A375 (cell line): ENCODE results near the gene OR10W1. TPM values are rescaled to one million over a fixed set of nuclear protein-coding genes. Genes with fewer than 3 reads are reported as not detected.

Experiments used
- total RNA-seq: library from RNA; depleted of rRNA; stranded (reverse); fragments of >200 nt; shearing (Covaris generic); gene quantifications from 2 replicates; pipeline ENCODE4 v1.2.3, GENCODE V29; 2014; rRNA removed

OR10W1 gene
- not detected in 2 replicates for total RNA-seq

DNA sequence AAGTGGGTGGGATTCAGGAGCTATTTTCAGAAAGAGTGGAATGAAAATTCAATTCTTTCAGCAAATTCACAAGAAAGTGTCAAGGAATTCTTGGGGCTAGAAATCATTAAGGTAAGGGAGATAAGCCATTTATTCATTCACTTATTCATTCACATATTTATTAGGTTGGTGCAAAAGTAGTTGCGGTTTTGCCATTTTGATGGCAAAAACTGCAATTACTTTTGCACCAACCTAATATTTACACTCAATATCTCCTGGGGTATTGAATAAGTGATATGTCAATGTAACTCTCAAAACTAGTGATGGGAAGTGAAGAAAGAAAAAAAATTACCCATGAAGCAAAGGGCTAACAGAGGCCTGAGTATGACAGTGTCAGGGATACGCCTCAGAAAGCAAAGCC is at the start of gene OR10W1:
Gene OR10W1 (minus strand): TSS at position 119 of the 400 bp plus-strand sequence. CDS start 402 bp downstream, outside the sequence.

Other genes starting within 250 kb of the OR10W1 start
- not detected in 2 replicates for gene OR9Q1, start 244.4 kb downstream of the OR10W1 start, total RNA-seq
- not detected in 2 replicates for gene OR6Q1, start 237.3 kb downstream of the OR10W1 start, total RNA-seq
- not detected in 2 replicates for gene OR9I1, start 142.7 kb downstream of the OR10W1 start, total RNA-seq
- not detected in 2 replicates for gene OR9Q2, start 79.2 kb downstream of the OR10W1 start, total RNA-seq
- not detected in 2 replicates for gene OR1S2, start 64.1 kb downstream of the OR10W1 start, total RNA-seq
- gene OR1S1, start 55.5 kb downstream of the OR10W1 start, total RNA-seq = not detected in 2 replicates
- not detected in 2 replicates for gene OR10Q1, start 39.3 kb downstream of the OR10W1 start, total RNA-seq
- gene OR5B17, start 90.8 kb upstream of the OR10W1 start, total RNA-seq = not detected in 2 replicates
- not detected in 2 replicates for gene OR5B3, start 138.6 kb upstream of the OR10W1 start, total RNA-seq
- not detected in 2 replicates for gene OR5B2, start 159.9 kb upstream of the OR10W1 start, total RNA-seq
- gene OR5B12, start 174.0 kb upstream of the OR10W1 start, total RNA-seq = not detected in 2 replicates
- gene OR5B21, start 239.8 kb upstream of the OR10W1 start, total RNA-seq = not detected in 2 replicates